Activated effector memory CD4-positive, alpha-beta T cell treated with Interleukin-2 at 50 U/mL for 16 hours (primary cell): ENCODE measurements around the gene PAPSS1.
"Not testable (repeated sequence)": the region's sequence is repeated elsewhere in the genome, so short reads cannot be mapped to it uniquely, and the experiment has no call there.

Experiments
- DNase-seq: peaks from one replicate; pipeline ENCODE4 v3.0.0-alpha.2; 2020

The PAPSS1 gene

DNA sequence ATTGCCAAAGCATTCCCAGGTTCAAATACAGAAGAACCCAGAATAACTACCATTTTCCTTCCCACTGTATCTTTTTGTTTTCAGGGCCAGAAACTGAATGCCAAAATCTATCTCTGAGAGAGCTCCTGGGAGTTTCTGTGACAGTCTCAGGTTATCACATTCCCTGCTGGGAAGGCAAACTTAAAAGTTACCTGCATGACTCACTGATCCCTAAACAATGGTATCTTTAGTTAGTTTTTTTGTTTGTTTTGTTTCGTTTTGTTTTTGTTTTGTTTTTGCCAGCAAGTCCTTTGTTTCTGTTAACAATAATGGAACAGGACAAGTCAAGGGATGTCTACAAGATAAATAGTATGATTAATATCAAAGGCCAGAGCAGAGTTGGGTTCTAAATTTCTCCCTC, 34.3 kb downstream of the PAPSS1 start:
- no peak for DNase-seq

DNA sequence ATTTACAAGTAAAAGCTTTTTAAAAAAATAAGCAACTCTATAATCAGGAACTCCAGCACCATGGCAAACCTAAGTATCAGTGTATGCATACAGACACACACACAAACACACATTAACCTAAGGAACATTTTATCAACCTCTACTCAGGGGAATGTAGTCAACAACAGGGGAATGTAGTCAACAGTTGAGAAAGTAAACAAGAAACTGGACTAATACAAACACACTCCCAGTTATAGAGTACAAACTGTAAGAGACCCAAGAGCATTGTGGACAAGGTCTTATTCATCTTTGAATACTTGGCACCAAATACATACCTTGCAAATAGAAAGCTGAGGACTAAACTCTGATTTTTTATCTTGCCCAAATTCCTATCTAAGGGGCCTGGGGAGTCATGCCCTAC, 36.2 kb downstream of the PAPSS1 start:
- no peak for DNase-seq

- DNase-seq: no peak
Measured at GRCh38 chr4:107682306-107682705, 37.7 kb downstream of the PAPSS1 start.

DNA sequence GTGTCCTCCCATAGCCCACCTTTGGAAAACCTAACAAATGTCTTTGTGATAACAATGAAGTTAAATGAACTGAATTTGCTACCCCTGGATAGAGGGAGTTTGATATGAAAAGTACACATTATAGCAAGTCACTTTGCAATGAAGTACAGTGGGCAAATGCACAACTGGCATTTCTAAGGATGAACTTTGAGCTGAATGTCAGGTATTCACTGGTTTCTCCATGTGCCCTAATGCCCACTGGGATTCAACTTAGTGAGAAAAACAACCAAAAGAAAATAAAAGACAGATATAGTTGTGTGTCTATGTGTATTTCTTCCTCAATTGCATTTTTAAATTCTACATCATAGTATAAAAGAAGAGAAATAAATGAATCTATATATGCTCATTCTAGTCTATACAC, 51.0 kb downstream of the PAPSS1 start:
- DNase-seq: no peak

DNA sequence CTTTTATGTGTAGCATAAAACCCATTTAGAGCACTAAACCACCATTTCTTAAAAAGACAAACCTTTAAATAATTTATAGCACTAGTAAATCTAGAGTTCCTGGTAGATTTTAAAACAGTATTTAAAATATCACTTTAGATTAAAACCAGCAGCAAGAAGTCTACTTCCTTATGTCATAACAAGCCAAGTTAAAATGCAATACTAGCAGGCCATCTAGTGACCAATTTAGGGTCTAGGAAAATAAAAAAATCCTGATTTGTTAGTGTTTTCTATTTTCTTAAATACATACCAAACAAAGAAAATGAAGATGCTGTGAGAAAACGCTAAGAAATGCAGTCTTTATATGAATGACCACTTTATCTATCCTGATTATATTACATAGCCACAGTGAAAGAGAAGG, 53.9 kb downstream of the PAPSS1 start:
- no peak for DNase-seq

DNA sequence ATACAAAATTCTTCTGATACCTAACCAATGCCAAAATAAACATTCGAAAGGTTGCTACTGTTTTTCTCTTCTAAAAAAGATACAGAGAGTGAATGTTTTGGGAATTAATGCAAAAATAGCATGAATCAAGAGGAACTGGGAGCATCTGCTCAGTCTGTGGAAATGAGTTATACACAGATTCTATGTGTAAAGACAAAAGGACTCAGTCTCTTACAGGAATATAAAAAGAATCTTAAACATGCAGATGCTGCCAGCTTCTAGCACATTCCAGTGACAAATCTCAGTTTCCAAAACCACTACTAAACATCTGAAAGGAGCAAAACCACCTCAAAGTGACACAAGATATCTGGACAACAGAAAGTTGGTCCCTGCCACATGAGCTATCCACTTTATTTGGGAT, 55.0 kb downstream of the PAPSS1 start:
- DNase-seq: no peak

DNA sequence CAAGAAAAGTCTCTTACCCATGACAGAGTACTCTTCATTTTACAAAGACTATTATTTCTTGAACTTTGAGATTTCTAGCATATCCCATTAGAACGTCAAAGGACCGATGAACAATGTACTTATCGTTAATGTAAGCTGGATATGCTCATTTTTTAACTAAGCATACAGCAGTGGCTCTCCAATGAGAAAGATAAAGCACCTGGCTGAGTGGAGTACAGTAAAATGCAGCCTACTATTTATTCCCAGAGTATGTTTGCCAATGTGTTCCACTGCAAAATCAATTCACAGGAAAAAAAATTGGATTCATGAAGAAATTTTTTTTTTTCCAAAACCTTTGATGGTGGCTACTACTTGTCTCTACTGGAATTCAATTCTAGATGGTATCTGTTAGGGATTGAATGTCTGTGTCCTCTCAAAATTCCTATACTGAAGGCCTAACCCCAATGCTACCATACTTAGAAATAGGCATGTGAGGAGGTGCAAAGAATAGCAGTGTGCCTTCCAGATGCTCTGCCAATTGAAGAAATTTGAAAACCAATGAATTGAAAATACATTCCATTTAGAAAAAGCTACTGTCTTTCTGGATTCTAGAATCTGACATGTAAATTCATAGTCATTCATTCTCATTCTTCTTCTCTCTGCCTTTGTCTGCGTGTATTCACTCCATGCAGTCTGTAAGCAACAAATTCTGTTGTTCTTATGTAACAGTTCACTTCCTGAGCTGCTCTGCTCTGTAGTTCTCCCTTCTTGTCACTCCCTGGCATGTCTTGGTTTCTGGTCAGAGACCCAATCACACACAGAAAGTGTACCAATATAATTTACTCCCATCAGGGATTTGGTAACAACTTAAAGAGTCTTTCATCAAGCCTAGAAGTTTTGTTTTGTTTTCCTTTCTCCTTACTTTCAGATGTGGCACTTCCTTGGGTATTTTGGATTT, 61.4 kb downstream of the PAPSS1 start:
- no peak for DNase-seq

DNA sequence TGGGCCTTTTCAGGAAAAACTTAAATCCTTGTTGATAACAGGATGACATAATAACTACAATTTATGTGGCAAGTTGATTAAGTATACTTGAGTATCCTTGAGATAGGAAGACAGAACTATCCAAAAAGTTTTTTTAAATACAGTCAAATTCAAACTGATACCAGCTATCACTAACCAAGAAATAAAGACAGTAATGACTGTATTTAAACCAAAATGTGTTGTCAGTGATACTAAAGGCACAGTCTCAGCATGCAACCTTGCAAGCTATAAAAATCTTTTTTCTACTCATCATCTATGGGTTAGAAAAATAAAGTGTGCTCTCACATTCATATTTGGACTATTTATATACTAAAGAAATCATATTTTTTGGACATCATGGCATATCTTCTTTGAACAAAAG, 64.7 kb downstream of the PAPSS1 start:
- no peak for DNase-seq

- no peak for DNase-seq
Measured at GRCh38 chr4:107654694-107655093, 65.3 kb downstream of the PAPSS1 start.

- DNase-seq: not testable (repeated sequence)
Measured at GRCh38 chr4:107651408-107651807, 68.6 kb downstream of the PAPSS1 start.

GRCh38 chr4:107650251-107650650, 69.8 kb downstream of the PAPSS1 start:
- DNase-seq: no peak

DNA sequence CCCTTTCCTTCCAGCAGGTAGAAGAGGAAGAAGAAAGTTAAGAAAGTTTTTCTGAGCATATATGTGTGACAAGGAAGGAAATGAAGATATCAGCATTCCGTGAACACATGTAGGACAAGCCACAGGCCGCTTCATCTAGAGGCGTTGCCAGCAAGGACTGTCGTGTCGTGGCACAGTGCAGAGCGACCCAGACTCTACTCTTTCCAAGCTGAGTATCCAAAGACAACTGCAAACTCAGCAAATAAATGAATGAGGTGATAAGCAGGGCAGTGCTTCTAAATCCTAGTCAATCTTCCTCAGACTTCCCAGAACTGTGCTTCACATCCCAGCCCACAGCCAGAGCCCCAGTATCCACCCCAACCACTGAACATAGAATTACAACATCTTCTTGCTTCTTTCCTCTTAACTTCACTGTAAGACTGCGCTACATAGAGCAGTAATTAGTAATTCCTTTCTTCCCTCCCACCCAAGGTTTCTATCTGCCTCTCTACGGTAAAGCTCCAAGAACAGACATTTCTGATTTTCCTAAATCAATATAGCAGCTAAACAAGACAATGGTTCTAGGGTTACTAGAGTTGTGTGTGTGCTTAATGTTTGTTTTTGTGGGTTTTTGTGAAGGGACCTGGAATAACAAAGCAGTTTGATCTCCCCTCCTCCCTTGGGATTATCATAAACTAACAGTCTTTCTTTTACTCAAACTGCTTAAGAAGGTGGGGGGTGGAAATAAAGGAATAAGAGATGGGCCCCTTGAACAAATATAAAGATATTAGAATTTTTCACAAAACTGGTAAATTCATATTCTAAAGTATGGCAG, 71.6 kb downstream of the PAPSS1 start:
- DNase-seq: no peak

GRCh38 chr4:107647591-107647990, 72.4 kb downstream of the PAPSS1 start:
- DNase-seq: no peak

GRCh38 chr4:107645604-107646003, 74.4 kb downstream of the PAPSS1 start:
- no peak for DNase-seq

DNA sequence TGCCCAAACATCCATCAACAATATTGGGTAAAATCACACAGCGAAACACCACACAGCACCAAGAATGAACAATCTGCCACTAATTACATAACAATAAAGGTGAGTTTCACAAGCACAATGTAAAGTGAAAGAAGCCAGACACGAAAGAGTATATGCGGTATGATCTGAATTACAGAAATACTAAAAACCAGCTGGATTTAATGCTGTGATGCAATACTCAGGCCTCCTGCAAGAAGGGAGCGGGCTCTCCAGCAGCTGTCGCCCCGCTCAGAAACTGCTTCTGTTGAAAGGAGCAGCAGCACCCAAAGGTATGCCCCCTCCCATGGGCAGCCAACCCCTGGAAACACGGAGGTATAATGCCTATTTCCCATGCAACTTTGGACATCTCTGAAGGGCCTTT, 77.0 kb downstream of the PAPSS1 start:
- DNase-seq: no peak

- no peak for DNase-seq
Measured at GRCh38 chr4:107640878-107641277, 79.2 kb downstream of the PAPSS1 start.

DNA sequence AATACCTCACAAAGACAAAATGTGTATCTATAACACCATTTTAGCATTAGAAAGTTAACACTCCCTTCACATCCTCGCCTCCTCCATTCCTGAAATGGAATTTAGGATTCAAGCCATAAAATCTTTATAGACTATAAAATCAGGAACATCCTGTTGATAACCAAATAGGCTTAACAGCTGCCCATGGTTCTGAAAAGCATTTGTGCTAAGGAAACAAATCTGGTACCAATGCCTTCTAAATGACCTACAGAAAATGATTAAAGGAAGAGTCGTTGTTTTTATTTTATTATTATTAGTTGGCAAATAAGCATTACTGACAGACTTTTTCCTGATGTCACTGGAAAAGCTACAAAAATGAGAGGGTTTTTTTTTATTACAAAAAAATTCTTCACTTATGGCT, 79.8 kb downstream of the PAPSS1 start:
- DNase-seq: no peak

DNA sequence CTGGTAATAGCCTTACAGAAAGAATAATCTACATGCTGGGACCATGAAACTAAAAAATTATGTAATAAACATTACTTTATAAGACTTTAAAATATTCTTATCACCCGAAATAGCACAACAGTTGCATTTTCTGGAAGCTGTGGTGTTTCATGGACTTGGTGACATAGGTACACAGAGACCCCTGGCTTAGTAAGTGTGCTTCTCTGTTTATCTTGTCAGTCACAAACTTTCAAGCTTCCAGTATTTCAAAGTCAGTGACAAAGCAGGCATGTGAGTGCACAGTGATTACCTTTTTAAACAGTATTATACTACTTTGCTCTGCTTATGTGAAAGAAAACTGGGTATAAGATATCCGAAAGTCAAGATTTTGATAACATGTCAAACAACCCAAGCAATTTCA, 84.3 kb downstream of the PAPSS1 start:
- DNase-seq: no peak

DNA sequence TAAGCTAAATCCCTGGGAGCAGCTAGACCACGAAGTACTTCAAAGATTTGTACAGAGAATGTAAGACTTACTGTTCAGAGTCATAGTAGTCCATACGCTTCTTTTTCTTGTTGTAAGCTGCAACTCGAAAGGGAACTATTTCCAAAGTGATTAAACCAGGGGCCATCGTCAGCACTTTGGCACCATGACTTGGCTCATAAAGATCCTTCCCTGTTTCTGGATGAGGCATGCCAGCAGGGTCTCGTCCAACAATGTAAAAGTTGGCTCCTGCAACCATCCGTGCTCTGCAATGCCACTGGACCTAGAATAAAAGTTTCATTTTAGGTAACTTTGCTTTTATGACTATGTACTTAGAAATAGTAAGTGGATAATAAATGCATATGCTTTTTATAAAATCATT, 88.5 kb downstream of the PAPSS1 start:
- DNase-seq: no peak

GRCh38 chr4:107630185-107630705, 89.8 kb downstream of the PAPSS1 start:
- DNase-seq: no peak

- DNase-seq: no peak
Measured at GRCh38 chr4:107629318-107629717, 90.7 kb downstream of the PAPSS1 start.

DNA sequence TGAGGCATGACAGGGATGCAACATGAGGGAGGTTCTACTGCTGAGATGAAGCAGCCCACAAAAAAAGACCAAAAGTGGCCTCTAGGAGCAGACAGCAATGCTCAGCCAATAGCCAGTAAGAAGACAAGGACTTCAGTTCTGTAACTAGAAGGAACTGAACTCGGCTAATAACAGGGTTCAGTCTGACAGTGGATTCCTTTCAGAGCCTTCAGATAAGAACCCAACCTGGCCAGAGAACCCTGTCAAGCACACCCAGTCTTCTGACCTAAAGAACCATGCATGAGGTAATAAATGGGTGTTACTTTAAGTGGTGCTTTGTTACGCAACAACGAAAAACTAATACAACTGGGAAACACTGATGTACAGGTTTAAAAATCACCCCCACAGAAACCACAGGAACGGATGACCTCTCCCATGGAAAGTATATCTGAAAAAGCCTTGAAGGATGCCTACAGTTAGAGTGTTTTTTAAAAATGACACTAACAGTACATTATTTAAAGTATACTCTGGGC, 94.6 kb downstream of the PAPSS1 start:
- DNase-seq: no peak

DNA sequence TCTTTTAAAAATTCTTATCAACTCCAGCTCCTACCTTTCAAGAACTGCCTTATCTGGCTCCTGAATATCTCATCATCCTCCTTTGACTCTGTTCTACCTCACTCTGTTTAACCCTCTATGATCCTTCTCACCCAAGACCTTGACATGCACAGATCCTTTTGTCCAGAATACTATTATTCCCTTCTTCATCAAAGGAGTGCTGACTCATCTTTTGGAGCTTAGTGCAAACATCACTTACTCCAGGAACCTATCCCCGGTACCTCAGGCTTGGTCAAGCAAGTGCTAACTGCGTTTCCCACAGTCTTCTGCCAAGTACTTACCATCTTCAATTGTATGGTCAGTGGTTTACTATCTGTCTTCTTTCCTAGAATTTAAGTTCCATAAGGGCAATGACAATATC, 96.0 kb downstream of the PAPSS1 start:
- no peak for DNase-seq

GRCh38 chr4:107622006-107622405, 98.0 kb downstream of the PAPSS1 start:
- no peak for DNase-seq
